Measurements from ENCODE around the gene GARIN3.

GRCh38 chr5:157205708-157206107 is 39.6 kb upstream of the GARIN3 start:
- TF ChIP-seq POLR2A (IDR thresholded peaks at IDR 0.05; ENCODE audit: low read length) (no peak), GATA1 (IDR thresholded peaks at IDR 0.05; ENCODE audit: low read depth, low read length) (no peak)

All from erythroblast (primary cell).